Suprapubic skin (tissue), 4 donors: ENCODE data around the gene TGOLN2. TPM values are rescaled to one million over a fixed set of nuclear protein-coding genes. Genes with fewer than 3 reads are reported as not detected.
"Not testable (repeated sequence)": the region's sequence is repeated elsewhere in the genome, so short reads cannot be mapped to it uniquely, and the experiment has no call there.

Experiments
- DNase-seq, 2 donors: peaks; one replicate each; pipeline ENCODE4 v3.0.0-alpha.2; 2019; ENCODE audit warnings: low spot score in 2 of 2
- H3K27ac ChIP-seq: fragments of 200-600 bp; sonication (generic); one replicate; pipeline ENCODE4 v1.5.1; 2019
- H3K27me3 ChIP-seq: fragments of 200-600 bp; sonication (generic); one replicate; pipeline ENCODE4 v1.5.1; 2019
- H3K36me3 ChIP-seq: fragments of 200-600 bp; sonication (generic); one replicate; pipeline ENCODE4 v1.5.1; 2019
- H3K4me1 ChIP-seq: fragments of 200-600 bp; sonication (generic); one replicate; pipeline ENCODE4 v1.5.1; 2019
- H3K4me3 ChIP-seq: fragments of 200-600 bp; sonication (generic); one replicate; pipeline ENCODE4 v1.5.1; 2019; ENCODE audit warnings: mild to moderate bottlenecking
- H3K9me3 ChIP-seq: fragments of 200-600 bp; sonication (generic); one replicate; pipeline ENCODE4 v1.5.1; 2019
- CTCF ChIP-seq, 2 donors: fragments of 200-600 bp in 1 of 2; fragments of 450-650 bp in 1 of 2; sonication (generic) in 1 of 2; IDR thresholded peaks; one replicate each; pipeline ENCODE4 v1.5.1; 2016 to 2019; ENCODE audit warnings: antibody characterized with exemption in 2 of 2, mild to moderate bottlenecking in 1 of 2, moderate library complexity in 1 of 2
- EP300 ChIP-seq: sonication (generic); formaldehyde crosslinking; IDR thresholded peaks from one replicate; pipeline ENCODE4 v1.6.1; 2017; ENCODE audit warnings: antibody characterized with exemption
- POLR2A ChIP-seq, 2 donors: fragments of 450-650 bp; IDR thresholded peaks; one replicate each; pipeline ENCODE4 v1.6.1; 2017; ENCODE audit warnings: antibody characterized with exemption in 2 of 2, mild to moderate bottlenecking in 2 of 2, moderate library complexity in 2 of 2
- POLR2AphosphoS5 ChIP-seq, 3 donors: sonication (generic); formaldehyde crosslinking; IDR thresholded peaks; one replicate each; pipeline ENCODE4 v1.6.1; 2017; ENCODE audit warnings: antibody characterized with exemption in 3 of 3
- WGBS: methylation state at CpG from one replicate; pipeline ENCODE4 v1.1.5; 2018; 5-methylcytosine and 5-hydroxymethylcytosine counted together
- total RNA-seq, 4 donors: library from RNA; depleted of rRNA; stranded (reverse); fragments of >200 nt; gene quantifications; one replicate each; pipeline ENCODE4 v1.1.0, GENCODE V29; 2016

TGOLN2 gene
- total RNA-seq, 4 donors from 2014 or later: 62.5 to 118 (median 72.0) TPM

- H3K36me3 ChIP-seq: peaks cover 80% of the 10 kb centered on the region
- 39% methylated on average over 11 of the region's 11 CpGs for whole genome bisulfite sequencing
- DNase-seq: peak in 1 of 2 donors; percentile 43
Observed at GRCh38 chr2:85318222-85319074, 9.3 kb downstream of the TGOLN2 start.

GRCh38 chr2:85315921-85316320, 11.9 kb downstream of the TGOLN2 start:
- Histone ChIP-seq H3K36me3 (peaks cover 55% of the 10 kb centered on the region), H3K4me1 (peaks cover 15% of the 10 kb centered on the region)
- H3K27me3 ChIP-seq, H3K4me3 ChIP-seq, H3K9me3 ChIP-seq, H3K27ac ChIP-seq, DNase-seq: not testable (repeated sequence)
- no CpG with 5 or more reads among the region's 5 CpGs for WGBS

More at GRCh38 chr2:85318222-85319074, 9.3 kb downstream of the TGOLN2 start:
- H3K4me3 ChIP-seq: no peak overlapping the region
- H3K4me1 ChIP-seq: peaks cover 36% of the 10 kb centered on the region
- no peak for TF ChIP-seq EP300
- TF ChIP-seq POLR2A (IDR thresholded peaks at IDR 0.05): no peak
- TF ChIP-seq POLR2AphosphoS5 (IDR thresholded peaks at IDR 0.05): no peak
- TF ChIP-seq CTCF (IDR thresholded peaks at IDR 0.05): no peak
- no peaks in the 10 kb centered on the region for H3K9me3 ChIP-seq
- no peaks in the 10 kb centered on the region for H3K27me3 ChIP-seq
- H3K27ac ChIP-seq: no peak overlapping the region

GRCh38 chr2:85314884-85315242, 12.9 kb downstream of the TGOLN2 start:
- H3K27me3 ChIP-seq: no peaks in the 10 kb centered on the region
- no peak for DNase-seq
- H3K27ac ChIP-seq: no peak overlapping the region
- 94% methylated on average over 10 of the region's 10 CpGs for WGBS
- H3K4me1 ChIP-seq: peaks cover 15% of the 10 kb centered on the region
- TF ChIP-seq POLR2AphosphoS5 (IDR thresholded peaks at IDR 0.05) (no peak), POLR2A (IDR thresholded peaks at IDR 0.05) (no peak), EP300 (no peak), CTCF (IDR thresholded peaks at IDR 0.05) (no peak)
- H3K9me3 ChIP-seq: no peaks in the 10 kb centered on the region
- peaks cover 44% of the 10 kb centered on the region for H3K36me3 ChIP-seq
- no peak overlapping the region for H3K4me3 ChIP-seq

- DNase-seq: no peak
- no peak for TF ChIP-seq EP300
- no peak for TF ChIP-seq CTCF (IDR thresholded peaks at IDR 0.05)
- no peak for TF ChIP-seq POLR2AphosphoS5 (IDR thresholded peaks at IDR 0.05)
- no peak for TF ChIP-seq POLR2A (IDR thresholded peaks at IDR 0.05)
- no peak overlapping the region for H3K27ac ChIP-seq
- H3K27me3 ChIP-seq: no peaks in the 10 kb centered on the region
- WGBS: 71% methylated on average over 7 of the region's 7 CpGs
- peaks cover 24% of the 10 kb centered on the region for H3K36me3 ChIP-seq
- no peaks in the 10 kb centered on the region for H3K9me3 ChIP-seq
- no peak overlapping the region for H3K4me3 ChIP-seq
- H3K4me1 ChIP-seq: peaks cover 8% of the 10 kb centered on the region
Observed at GRCh38 chr2:85312404-85312803, 15.4 kb downstream of the TGOLN2 start.

GRCh38 chr2:85310330-85310729, 17.5 kb downstream of the TGOLN2 start:
- Histone ChIP-seq H3K36me3 (peaks cover 26% of the 10 kb centered on the region), H3K4me1 (peaks cover 8% of the 10 kb centered on the region), H3K9me3 (no peaks in the 10 kb centered on the region), H3K4me3 (no peak overlapping the region), H3K27ac (no peak overlapping the region), H3K27me3 (no peaks in the 10 kb centered on the region)
- TF ChIP-seq CTCF (IDR thresholded peaks at IDR 0.05) (no peak), POLR2A (IDR thresholded peaks at IDR 0.05) (no peak), POLR2AphosphoS5 (IDR thresholded peaks at IDR 0.05) (no peak), EP300 (no peak)
- DNase-seq: no peak
- WGBS: 82% methylated on average over 3 of the region's 3 CpGs
